Endothelial cell of umbilical vein (primary cell): ENCODE results near the gene SERPINB6. TPM values are rescaled to one million over a fixed set of nuclear protein-coding genes. Genes with fewer than 3 reads are reported as not detected.
"Not testable (repeated sequence)": the region's sequence is repeated elsewhere in the genome, so short reads cannot be mapped to it uniquely, and the experiment has no call there.

Experiments used
- BruUV-seq: library from RNA; stranded (reverse); fragments of 400-500 nt; replicated peaks from 2 replicates; lab custom pipeline; 2021; lab: Mats Ljungman, UMichigan
- CTCF ChIA-PET: fragments of 300-600, 350-600 bp; sonication (Branson Sonifier 250); formaldehyde crosslinking; loops from one replicate; lab custom pipeline; 2021; ENCODE audit warnings: antibody characterized with exemption, inconsistent platforms; lab: Charles Lee
- POLR2A ChIA-PET: fragments of 300-600, 350-600 bp; sonication (Branson Sonifier 250); formaldehyde crosslinking; loops from one replicate; lab custom pipeline; 2021; ENCODE audit warnings: antibody characterized with exemption, inconsistent platforms; lab: Charles Lee
- DNase-seq: peaks from one replicate; pipeline ENCODE4 v3.0.0-alpha.2; 2011; ENCODE audit warnings: low read depth, low spot score
- FAIRE-seq: peaks from 2 replicates; lab custom pipeline; 2011; peaks lifted over from hg19 to GRCh38; lab: Jason Lieb, UNC
- H2AFZ ChIP-seq: 2 replicates; pipeline ENCODE4 v1.6.0; 2012; ENCODE audit warnings: low read depth, low read length, control low read depth, inconsistent platforms
- H3K27ac ChIP-seq: 2 replicates; pipeline ENCODE4 v1.5.1; 2011; ENCODE audit warnings: low read depth, mild to moderate bottlenecking, control low read depth, low read length, moderate library complexity; ENCODE audit not compliant: insufficient read depth
- H3K27me3 ChIP-seq, 2 experiments: 2 replicates each; pipeline versions ENCODE4 v1.6.0 to v1.6.1; 2011; ENCODE audit warnings: low read length in 2 of 2, mixed read lengths in 1 of 2; ENCODE audit not compliant: control insufficient read depth in 2 of 2, insufficient read depth in 2 of 2
- H3K36me3 ChIP-seq, 2 experiments: 2 replicates in 1 of 2; 3 replicates in 1 of 2; pipeline ENCODE4 v1.5.1; 2011; ENCODE audit warnings: low read length in 2 of 2, mild to moderate bottlenecking in 1 of 2, moderate library complexity in 1 of 2; ENCODE audit not compliant: control insufficient read depth in 2 of 2, insufficient read depth in 2 of 2; ENCODE audit errors: extremely low read depth in 1 of 2
- H3K4me1 ChIP-seq: 3 replicates; pipeline ENCODE4 v1.5.1; 2011; ENCODE audit warnings: mild to moderate bottlenecking, low read length; ENCODE audit not compliant: control insufficient read depth, insufficient read depth; ENCODE audit errors: extremely low read depth
- H3K4me2 ChIP-seq: 2 replicates; pipeline ENCODE4 v1.6.1; 2011; ENCODE audit warnings: low read length, control low read depth, mixed read lengths; ENCODE audit not compliant: insufficient read depth
- H3K4me3 ChIP-seq, 3 experiments: fragments of 200-600 bp in 1 of 3; sonication (generic), shearing (Covaris generic) in 1 of 3; replicated peaks in 1 of 3; 2 replicates each; pipeline ENCODE4 v1.5.1; 2011 to 2016; ENCODE audit warnings: control low read depth in 3 of 3, low read length in 3 of 3, mild to moderate bottlenecking in 2 of 3, inconsistent platforms in 1 of 3, low read depth in 1 of 3, moderate library complexity in 1 of 3; ENCODE audit not compliant: insufficient read depth in 1 of 3
- H3K79me2 ChIP-seq: 2 replicates; pipeline ENCODE4 v1.6.0; 2012; ENCODE audit warnings: low read length, inconsistent platforms; ENCODE audit not compliant: control insufficient read depth, insufficient read depth
- H3K9ac ChIP-seq: replicated peaks from 2 replicates; pipeline ENCODE3; 2011; ENCODE audit warnings: low read length, control low read depth; ENCODE audit not compliant: insufficient read depth; ENCODE audit errors: extremely low read depth
- H3K9me1 ChIP-seq: replicated peaks from 3 replicates; pipeline ENCODE4 v1.6.0; 2011; ENCODE audit warnings: mild to moderate bottlenecking, low read length; ENCODE audit not compliant: control insufficient read depth, insufficient read depth; ENCODE audit errors: extremely low read depth
- H3K9me3 ChIP-seq: replicated peaks from 2 replicates; pipeline ENCODE4 v1.5.1; 2012; ENCODE audit warnings: low read length, inconsistent platforms; ENCODE audit not compliant: control insufficient read depth, insufficient read depth
- H4K20me1 ChIP-seq: replicated peaks from 2 replicates; pipeline ENCODE3; 2011; ENCODE audit warnings: mild to moderate bottlenecking, low read length; ENCODE audit not compliant: control insufficient read depth, insufficient read depth; ENCODE audit errors: extremely low read depth
- EZH2 ChIP-seq: IDR thresholded peaks from 2 replicates; pipeline ENCODE4 v1.6.1; 2012; ENCODE audit warnings: borderline replicate concordance, low read depth, mild to moderate bottlenecking, moderate library complexity, low read length, inconsistent platforms; ENCODE audit not compliant: severe bottlenecking
- FOS ChIP-seq: IDR thresholded peaks from 2 replicates; pipeline ENCODE4 v1.6.1; 2011; ENCODE audit warnings: mild to moderate bottlenecking, low read length, moderate library complexity, borderline replicate concordance; ENCODE audit not compliant: insufficient read depth
- GATA2 ChIP-seq: IDR thresholded peaks from 2 replicates; pipeline ENCODE4 v1.7.0; 2011; ENCODE audit warnings: low read depth, mild to moderate bottlenecking, moderate library complexity, mixed read lengths, low read length; ENCODE audit not compliant: insufficient read length, insufficient read depth
- JUN ChIP-seq: IDR thresholded peaks from 2 replicates; pipeline ENCODE4 v1.6.1; 2011; ENCODE audit warnings: borderline replicate concordance, low read depth; ENCODE audit not compliant: insufficient read length, insufficient read depth
- MYC ChIP-seq: IDR thresholded peaks from one replicate; pipeline ENCODE4 v1.6.1; 2011; ENCODE audit warnings: mild to moderate bottlenecking, low read depth, low read length
- POLR2A ChIP-seq: IDR thresholded peaks from 2 replicates; pipeline ENCODE4 v1.6.1; 2012; ENCODE audit warnings: low read depth, mild to moderate bottlenecking, control low read depth, low read length
- POLR2AphosphoS5 ChIP-seq: IDR thresholded peaks from 2 replicates; pipeline ENCODE4 v1.6.1; 2012; ENCODE audit warnings: low read depth, mild to moderate bottlenecking, control low read depth, low read length, moderate library complexity; ENCODE audit not compliant: insufficient read depth
- dilution Hi-C: fragments of 300-500 bp; cut with MboI; formaldehyde crosslinking; loops from one replicate; pipeline ENCODE4 v1.15.0; 2019; ENCODE audit warnings: low sequenced_read_pairs; ENCODE audit not compliant: extremely low pct_ligation_motif_present
- intact Hi-C: fragments of 100-400 bp; cut with micrococcal nuclease; formaldehyde crosslinking; loops from one replicate; pipeline ENCODE4 v1.10.0; 2022
- polyA plus RNA-seq, 4 experiments: library from polyadenylated mRNA; depleted of rRNA in 3 of 4; stranded (reverse) in 3 of 4; unstranded in 1 of 4; fragments of >200 nt; gene quantifications; 2 replicates each; pipeline versions ENCODE4 v1.2.1 to v1.2.3, GENCODE V29; 2011 to 2012; ENCODE audit warnings: missing spikeins in 1 of 4
- total RNA-seq: library from RNA; stranded (reverse); gene quantifications from 2 replicates; pipeline ENCODE4 v1.2.3, GENCODE V29; 2021
- TF ChIP-seq, protein P1 (sequence below), 2 donors: IDR thresholded peaks; 1 replicate in 1 of 2; 2 replicates in 1 of 2; pipeline ENCODE4 v1.5.1; 2011; ENCODE audit warnings: low read length in 2 of 2, mild to moderate bottlenecking in 2 of 2, moderate library complexity in 2 of 2, control low read depth in 1 of 2, inconsistent platforms in 1 of 2, low read depth in 1 of 2; ENCODE audit not compliant: insufficient read depth in 1 of 2; ENCODE audit errors: extremely low read depth in 1 of 2
- TF ChIP-seq, protein P2 (sequence below): IDR thresholded peaks from 2 replicates; pipeline ENCODE4 v1.6.1; 2011; ENCODE audit not compliant: insufficient read depth, insufficient read length

The SERPINB6 gene
- total and polyA plus RNA-seq, 2 donors (not counting 3 experiments of a cell fraction or from before 2014, with no cell fraction given): 145 to 151 TPM

DNA sequence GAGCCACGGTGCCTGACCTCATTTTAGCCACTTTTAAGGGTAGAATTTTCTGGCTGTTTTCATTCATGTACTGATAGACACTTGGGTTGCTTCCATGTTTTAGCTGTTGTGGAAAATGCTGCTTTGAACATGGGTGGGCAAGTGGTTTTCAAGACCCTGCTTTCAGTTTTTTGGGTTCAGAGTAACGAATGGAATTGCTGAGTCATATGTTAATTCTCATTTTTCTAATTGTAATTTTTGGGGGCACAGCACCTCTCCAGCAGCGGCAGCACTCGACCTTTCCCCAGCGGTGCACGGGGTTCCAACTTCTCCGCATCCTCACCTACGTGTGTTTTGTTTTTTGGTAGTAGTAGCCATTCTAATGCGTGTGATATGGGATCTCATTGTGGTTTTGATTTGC, 33.7 kb upstream of the SERPINB6 start:
- Histone ChIP-seq H3K27ac (no peak overlapping the region), H4K20me1 (no peaks in the 10 kb centered on the region), H2AFZ (no peak overlapping the region), H3K36me3 (no peaks in the 10 kb centered on the region), H3K4me3 (no peak overlapping the region), H3K79me2 (no peaks in the 10 kb centered on the region), H3K27me3 (no peaks in the 10 kb centered on the region), H3K9me3 (no peaks in the 10 kb centered on the region), H3K9me1 (no peaks in the 10 kb centered on the region), H3K9ac (no peak overlapping the region), H3K4me1 (peaks cover 5% of the 10 kb centered on the region), H3K4me2 (no peak overlapping the region)
- FAIRE-seq: no peak
- ChIA-PET POLR2A (no interaction called here), CTCF (no interaction called here)
- dilution Hi-C loops (no loop called here), intact Hi-C loops (no loop called here)
- DNase-seq: no peak
- TF ChIP-seq, protein P1, sequence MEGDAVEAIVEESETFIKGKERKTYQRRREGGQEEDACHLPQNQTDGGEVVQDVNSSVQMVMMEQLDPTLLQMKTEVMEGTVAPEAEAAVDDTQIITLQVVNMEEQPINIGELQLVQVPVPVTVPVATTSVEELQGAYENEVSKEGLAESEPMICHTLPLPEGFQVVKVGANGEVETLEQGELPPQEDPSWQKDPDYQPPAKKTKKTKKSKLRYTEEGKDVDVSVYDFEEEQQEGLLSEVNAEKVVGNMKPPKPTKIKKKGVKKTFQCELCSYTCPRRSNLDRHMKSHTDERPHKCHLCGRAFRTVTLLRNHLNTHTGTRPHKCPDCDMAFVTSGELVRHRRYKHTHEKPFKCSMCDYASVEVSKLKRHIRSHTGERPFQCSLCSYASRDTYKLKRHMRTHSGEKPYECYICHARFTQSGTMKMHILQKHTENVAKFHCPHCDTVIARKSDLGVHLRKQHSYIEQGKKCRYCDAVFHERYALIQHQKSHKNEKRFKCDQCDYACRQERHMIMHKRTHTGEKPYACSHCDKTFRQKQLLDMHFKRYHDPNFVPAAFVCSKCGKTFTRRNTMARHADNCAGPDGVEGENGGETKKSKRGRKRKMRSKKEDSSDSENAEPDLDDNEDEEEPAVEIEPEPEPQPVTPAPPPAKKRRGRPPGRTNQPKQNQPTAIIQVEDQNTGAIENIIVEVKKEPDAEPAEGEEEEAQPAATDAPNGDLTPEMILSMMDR (IDR thresholded peaks at IDR 0.05; ENCODE audit: extremely low read depth in 1 of 2, insufficient read depth in 1 of 2, low read depth in 1 of 2, low read length in 2 of 2): no peak
- TF ChIP-seq EZH2: no peak
- TF ChIP-seq FOS: no peak
- no peak for TF ChIP-seq POLR2AphosphoS5
- no peak for TF ChIP-seq POLR2A
- no peak for TF ChIP-seq JUN
- no peak for TF ChIP-seq GATA2
- no peak for TF ChIP-seq MYC
- TF ChIP-seq, protein P2, sequence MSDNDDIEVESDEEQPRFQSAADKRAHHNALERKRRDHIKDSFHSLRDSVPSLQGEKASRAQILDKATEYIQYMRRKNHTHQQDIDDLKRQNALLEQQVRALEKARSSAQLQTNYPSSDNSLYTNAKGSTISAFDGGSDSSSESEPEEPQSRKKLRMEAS: no peak
- BruUV-seq: no TSS peak

DNA sequence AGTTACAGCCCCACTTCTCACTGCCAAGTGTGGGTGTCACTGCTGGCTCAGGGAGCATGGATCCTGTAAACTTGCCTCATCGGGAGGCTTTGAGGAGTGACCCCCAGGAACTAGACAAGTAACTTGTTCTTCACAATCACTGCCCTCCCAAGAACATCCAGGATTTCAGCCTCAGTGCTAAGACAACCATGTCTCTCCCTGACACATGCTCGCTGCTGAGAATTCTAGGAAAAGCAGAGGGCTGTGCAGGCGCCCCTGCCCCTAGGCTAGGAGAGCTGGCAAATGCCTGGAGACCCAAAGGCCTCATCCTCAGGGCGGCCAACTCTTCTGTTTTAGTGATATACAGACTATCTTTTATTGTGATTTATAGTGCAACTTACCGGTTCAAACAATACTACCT, 31.9 kb upstream of the SERPINB6 start:
- H3K4me2 ChIP-seq, BruUV-seq, H3K9me1 ChIP-seq, intact Hi-C loops, H3K27ac ChIP-seq, H3K9me3 ChIP-seq, H3K9ac ChIP-seq, DNase-seq, H3K4me3 ChIP-seq, H3K36me3 ChIP-seq, dilution Hi-C loops, H4K20me1 ChIP-seq, H3K27me3 ChIP-seq, H3K79me2 ChIP-seq, POLR2A ChIA-PET, H2AFZ ChIP-seq, FAIRE-seq: not testable (repeated sequence)
- CTCF ChIA-PET: interaction anchor here (1.8 kb wide), 1 partner anchor 32 kb away, joined by 14 read pairs; no protein-coding TSS in a partner anchor
- H3K4me1 ChIP-seq: peaks cover 16% of the 10 kb centered on the region
